Measurements from ENCODE around the gene HES3.

DNA sequence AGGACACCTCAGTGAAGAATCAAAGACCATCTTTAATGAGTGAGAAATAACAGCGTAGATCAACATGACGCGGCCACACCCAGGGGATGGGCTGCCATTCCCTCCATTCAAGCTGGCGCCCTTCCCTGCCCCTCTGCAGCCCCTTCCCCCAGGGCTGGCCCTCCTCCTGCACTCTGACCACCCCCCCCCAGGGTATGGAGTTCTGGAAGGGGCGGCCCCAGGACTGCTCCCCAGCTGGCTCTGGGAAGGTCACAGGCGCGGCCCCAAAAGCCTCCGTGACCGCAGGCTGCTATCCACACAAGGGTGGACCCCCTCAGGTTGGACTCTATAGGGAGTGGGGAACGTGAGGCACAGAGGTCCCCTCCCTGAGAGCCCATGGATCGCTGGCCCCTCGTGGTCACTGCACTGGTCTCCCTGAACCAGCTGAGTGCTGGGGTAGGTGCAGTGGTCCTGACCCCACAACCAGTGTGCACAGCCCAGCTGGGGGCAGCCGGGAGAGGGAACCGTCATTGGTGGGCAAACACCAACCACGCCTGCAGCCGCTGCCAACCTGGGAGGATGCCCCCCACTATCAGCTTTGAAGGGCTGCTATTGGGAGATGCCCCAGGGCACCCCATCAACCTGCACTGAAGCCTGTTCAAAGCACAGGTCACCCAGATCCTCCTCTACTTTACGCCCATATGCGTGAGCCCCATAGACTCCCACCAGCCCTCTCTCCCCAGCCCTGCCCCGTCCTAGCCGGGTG is 33.0 kb downstream of the HES3 start:
- TF ChIP-seq, protein P1, sequence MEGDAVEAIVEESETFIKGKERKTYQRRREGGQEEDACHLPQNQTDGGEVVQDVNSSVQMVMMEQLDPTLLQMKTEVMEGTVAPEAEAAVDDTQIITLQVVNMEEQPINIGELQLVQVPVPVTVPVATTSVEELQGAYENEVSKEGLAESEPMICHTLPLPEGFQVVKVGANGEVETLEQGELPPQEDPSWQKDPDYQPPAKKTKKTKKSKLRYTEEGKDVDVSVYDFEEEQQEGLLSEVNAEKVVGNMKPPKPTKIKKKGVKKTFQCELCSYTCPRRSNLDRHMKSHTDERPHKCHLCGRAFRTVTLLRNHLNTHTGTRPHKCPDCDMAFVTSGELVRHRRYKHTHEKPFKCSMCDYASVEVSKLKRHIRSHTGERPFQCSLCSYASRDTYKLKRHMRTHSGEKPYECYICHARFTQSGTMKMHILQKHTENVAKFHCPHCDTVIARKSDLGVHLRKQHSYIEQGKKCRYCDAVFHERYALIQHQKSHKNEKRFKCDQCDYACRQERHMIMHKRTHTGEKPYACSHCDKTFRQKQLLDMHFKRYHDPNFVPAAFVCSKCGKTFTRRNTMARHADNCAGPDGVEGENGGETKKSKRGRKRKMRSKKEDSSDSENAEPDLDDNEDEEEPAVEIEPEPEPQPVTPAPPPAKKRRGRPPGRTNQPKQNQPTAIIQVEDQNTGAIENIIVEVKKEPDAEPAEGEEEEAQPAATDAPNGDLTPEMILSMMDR (IDR thresholded peaks at IDR 0.05): no peak
- no peak for TF ChIP-seq EZH2 (IDR thresholded peaks at IDR 0.05; ENCODE audit: borderline replicate concordance, insufficient read depth, low read depth, low read length, poor library complexity, severe bottlenecking)
